Aorta (tissue), 5 donors: Measurements from ENCODE around the gene GAB1. TPM values are rescaled to one million over a fixed set of nuclear protein-coding genes. Genes with fewer than 3 reads are reported as not detected.
"Not testable (repeated sequence)": the region's sequence is repeated elsewhere in the genome, so short reads cannot be mapped to it uniquely, and the experiment has no call there.

Experiments
- ATAC-seq: fragments of 200-7000 bp; cut with Tn5 transposase; one replicate; pipeline ENCODE4 v1.9.1; 2022; ENCODE audit warnings: moderate library complexity; ENCODE audit not compliant: low FRiP score
- DNase-seq, 2 donors: peaks; one replicate each; pipeline ENCODE4 v3.0.0-alpha.2; 2020
- H3K27ac ChIP-seq, 2 donors: one replicate each; pipeline ENCODE4 v1.5.1; 2013; ENCODE audit warnings: low read length in 2 of 2, mild to moderate bottlenecking in 2 of 2, moderate library complexity in 2 of 2, control low read depth in 1 of 2, inconsistent platforms in 1 of 2, low read depth in 1 of 2
- H3K27me3 ChIP-seq, 2 donors: one replicate each; pipeline ENCODE4 v1.6.1; 2013; ENCODE audit warnings: control low read depth in 1 of 2, low read length in 1 of 2, mild to moderate bottlenecking in 1 of 2, moderate library complexity in 1 of 2; ENCODE audit not compliant: insufficient read depth in 2 of 2, control insufficient read depth in 1 of 2
- H3K36me3 ChIP-seq, 2 donors: one replicate each; pipeline ENCODE4 v1.6.1; 2013; ENCODE audit warnings: control low read depth in 1 of 2, low read length in 1 of 2, mild to moderate bottlenecking in 1 of 2; ENCODE audit not compliant: insufficient read depth in 2 of 2, control insufficient read depth in 1 of 2
- H3K4me1 ChIP-seq, 2 donors: one replicate each; pipeline ENCODE4 v1.6.1; 2013; ENCODE audit warnings: low read length in 2 of 2, control low read depth in 1 of 2, mild to moderate bottlenecking in 1 of 2, moderate library complexity in 1 of 2; ENCODE audit not compliant: insufficient read depth in 2 of 2, control insufficient read depth in 1 of 2
- H3K4me3 ChIP-seq, 2 donors: one replicate each; pipeline ENCODE4 v1.5.1; 2013; ENCODE audit warnings: low read length in 2 of 2, control low read depth in 1 of 2, mild to moderate bottlenecking in 1 of 2
- H3K9me3 ChIP-seq: one replicate; pipeline ENCODE4 v1.6.1; 2013; ENCODE audit warnings: mild to moderate bottlenecking, low read length; ENCODE audit not compliant: control insufficient read depth
- WGBS, 2 donors: extraction: QIAGEN DNeasy Blood & Tissue Kit; methylation state at CpG; one replicate each; pipeline ENCODE4 v1.1.7; 2013; 5-methylcytosine and 5-hydroxymethylcytosine counted together
- intact Hi-C, 2 donors: fragments of 100-400 bp; cut with DNase I; formaldehyde crosslinking; loops; one replicate each; pipeline versions ENCODE4 v1.14.2 to v1.15.0; 2022
- polyA plus RNA-seq, 2 donors: library from polyadenylated mRNA; stranded (reverse); fragments of 200-250 nt; gene quantifications; one replicate each; pipeline ENCODE4 v1.2.3, GENCODE V29; 2013
- total RNA-seq, 2 donors: library from RNA; stranded (reverse); fragmentation: NEBNext Ultra II Directional; extraction: Animal tissue kit (Norgen Biotek cat#: 25700); gene quantifications; one replicate each; pipeline ENCODE4 v1.2.1, GENCODE V29; 2021
- donor health status: healthy with polysubstance abuse.
- donor health status: Bipolar disorder and iron deficiency.
- donor health status: DM: no; HTN: no; CAD: no.
- donor health status: DM: no; HTN: no; CAD: no.
- donor health status: DM: yes; HTN: yes; CAD: no.

GAB1 gene
- total and polyA plus RNA-seq, 4 donors, result 10.5 to 107 (median 55.0) TPM

- H3K27me3 ChIP-seq, result no peaks in the 10 kb centered on the region
- no peaks in the 10 kb centered on the region for H3K36me3 ChIP-seq
- H3K4me3 ChIP-seq, result peak overlapping the region; percentile 16 to 34
- ATAC-seq (no peak), DNase-seq (no peak)
- WGBS, 2 donors, result 36 to 46% methylated on average over 3 of the region's 3 CpGs
- no peaks in the 10 kb centered on the region for H3K9me3 ChIP-seq
- H3K27ac ChIP-seq, result peak overlapping the region; percentile 36 to 78
- H3K4me1 ChIP-seq, result peaks cover 6 to 8% of the 10 kb centered on the region in 2 donors
- intact Hi-C loops, result no loop called here
These were observed 6.7 kb downstream of the GAB1 start for GRCh38 chr4:143343276-143343831.

DNA sequence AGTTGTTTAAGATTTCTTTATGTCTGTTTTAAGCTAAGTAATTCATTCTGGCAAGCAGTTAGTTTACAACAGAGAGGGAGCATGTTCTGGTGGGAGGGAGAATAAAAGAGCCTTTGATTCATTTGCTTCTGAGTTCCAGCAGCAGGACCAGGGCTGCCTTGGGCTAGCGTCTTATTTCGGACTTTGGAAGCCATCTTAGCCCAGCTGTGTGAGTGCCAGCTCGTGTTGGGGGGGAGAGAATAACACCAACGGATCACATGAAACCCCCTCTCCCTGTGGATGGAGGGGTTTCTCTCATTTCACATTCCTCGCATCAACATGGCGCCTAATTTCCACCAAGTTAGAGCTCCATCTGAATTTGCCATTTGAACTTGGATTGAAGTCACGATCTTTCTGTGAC lies 7.4 kb downstream of the GAB1 start:
- intact Hi-C loops, result no loop called here
- WGBS, 2 donors, result 31 to 36% methylated on average over 7 of the region's 7 CpGs
- DNase-seq (no peak), ATAC-seq (no peak)
- Histone ChIP-seq H3K36me3 (no peaks in the 10 kb centered on the region), H3K4me3 (no peak overlapping the region), H3K9me3 (no peaks in the 10 kb centered on the region), H3K27me3 (no peaks in the 10 kb centered on the region), H3K27ac (peak overlapping the region; percentile 60 to 93), H3K4me1 (peaks cover 6 to 8% of the 10 kb centered on the region in 2 donors)

DNA sequence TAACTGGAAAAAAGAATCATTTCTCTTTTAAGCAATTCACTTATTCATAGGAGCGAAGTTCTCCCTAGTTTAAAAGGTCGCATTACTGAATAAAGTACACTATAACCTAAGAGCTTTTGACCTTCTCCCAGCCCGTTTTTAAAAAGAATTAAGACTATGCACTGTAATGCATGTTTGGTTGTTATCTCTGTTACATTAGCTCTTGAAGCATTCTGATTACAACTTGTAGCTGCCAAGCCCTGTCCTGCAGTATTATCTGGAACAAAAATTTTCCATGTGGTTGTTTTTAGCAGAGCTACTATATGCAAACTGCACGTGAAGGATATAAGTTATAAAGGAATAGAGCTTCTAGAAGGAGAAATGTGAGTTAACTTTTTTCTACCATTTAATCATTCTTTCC lies 8.1 kb downstream of the GAB1 start:
- intact Hi-C loops, result no loop called here
- Histone ChIP-seq H3K4me1 (peaks cover 6% of the 10 kb centered on the region in 2 donors), H3K27ac (no peak overlapping the region), H3K4me3 (no peak overlapping the region), H3K9me3 (no peaks in the 10 kb centered on the region), H3K27me3 (no peaks in the 10 kb centered on the region), H3K36me3 (no peaks in the 10 kb centered on the region)
- 5 to 11% methylated on average over 4 of the region's 4 CpGs for WGBS, 2 donors
- ATAC-seq, result no peak
- no peak for DNase-seq

- ATAC-seq (no peak), DNase-seq (no peak)
- H3K27ac ChIP-seq, result no peak overlapping the region
- 5 to 8% methylated on average over 1 of the region's 1 CpG for WGBS, 2 donors
- no peaks in the 10 kb centered on the region for H3K9me3 ChIP-seq
- peak overlapping the region in 1 of 2 donors; percentile 64 for H3K4me3 ChIP-seq
- no peaks in the 10 kb centered on the region for H3K36me3 ChIP-seq
- peaks cover 4 to 6% of the 10 kb centered on the region in 2 donors for H3K4me1 ChIP-seq
- intact Hi-C loops, result no loop called here
- no peaks in the 10 kb centered on the region for H3K27me3 ChIP-seq
These were observed 8.7 kb downstream of the GAB1 start for GRCh38 chr4:143345356-143345755.

- Histone ChIP-seq H3K9me3 (no peaks in the 10 kb centered on the region), H3K27ac (peak overlapping the region; percentile 37 to 59), H3K4me1 (peaks cover 5 to 6% of the 10 kb centered on the region in 2 donors), H3K36me3 (no peaks in the 10 kb centered on the region), H3K4me3 (no peak overlapping the region), H3K27me3 (no peaks in the 10 kb centered on the region)
- 28 to 41% methylated on average over 2 of the region's 2 CpGs for WGBS, 2 donors
- intact Hi-C loops, result no loop called here
- DNase-seq (no peak), ATAC-seq (no peak)
These were observed 9.5 kb downstream of the GAB1 start for GRCh38 chr4:143346206-143346605.

- H3K4me3 ChIP-seq, result no peak overlapping the region
- WGBS, 2 donors, result 80 to 84% methylated on average over 2 of the region's 2 CpGs
- H3K27ac ChIP-seq, result peak overlapping the region in 1 of 2 donors; percentile 4
- no peaks in the 10 kb centered on the region for H3K36me3 ChIP-seq
- intact Hi-C loops, result no loop called here
- no peaks in the 10 kb centered on the region for H3K9me3 ChIP-seq
- H3K27me3 ChIP-seq, result no peaks in the 10 kb centered on the region
- peaks cover 6 to 19% of the 10 kb centered on the region in 2 donors for H3K4me1 ChIP-seq
- ATAC-seq (no peak), DNase-seq (no peak)
These were observed 10.9 kb downstream of the GAB1 start for GRCh38 chr4:143347484-143348111.

- WGBS, 2 donors, result 35 to 38% methylated on average over 7 of the region's 7 CpGs
- peaks cover 6 to 21% of the 10 kb centered on the region in 2 donors for H3K4me1 ChIP-seq
- H3K27ac ChIP-seq, result no peak overlapping the region
These were observed 11.8 kb downstream of the GAB1 start for GRCh38 chr4:143348233-143349077.

DNA sequence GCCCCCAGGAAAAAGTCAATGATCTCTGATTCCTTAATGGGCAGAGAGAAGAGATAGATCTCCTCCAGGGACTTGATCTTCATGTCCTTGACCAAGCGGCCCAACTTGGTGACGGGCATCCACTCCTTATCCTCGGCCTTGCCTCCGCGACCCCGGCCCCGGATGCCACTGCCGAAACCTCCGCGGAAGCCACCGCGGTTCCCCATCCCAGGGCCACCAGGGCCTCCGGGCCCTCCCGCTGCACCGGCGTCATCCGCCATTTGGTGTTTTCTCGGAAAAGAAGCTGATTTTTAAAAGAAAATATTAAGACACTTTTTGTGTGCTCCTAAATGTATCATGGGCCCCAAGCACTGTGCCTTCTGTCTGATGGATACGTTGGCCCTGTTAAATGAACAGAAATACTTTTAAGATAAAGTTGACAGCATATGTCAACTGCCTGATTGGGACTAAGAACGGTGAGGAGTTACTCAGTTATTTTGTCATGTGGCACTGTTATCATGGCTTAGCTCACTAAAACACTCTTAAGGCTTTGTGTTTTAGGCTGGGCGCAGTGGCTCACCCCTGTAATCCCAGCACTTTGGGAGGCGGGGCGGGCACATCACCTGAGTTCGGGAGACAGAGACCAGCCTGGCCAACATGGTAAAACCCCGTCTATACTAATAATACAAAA lies 13.3 kb downstream of the GAB1 start:
- not testable (repeated sequence) for H3K27me3 ChIP-seq, H3K9me3 ChIP-seq, H3K36me3 ChIP-seq, DNase-seq, ATAC-seq, H3K27ac ChIP-seq, H3K4me3 ChIP-seq
- intact Hi-C loops, result loop anchor here in 1 of 2 donors (5.0 kb wide), 1 partner anchor 47 kb away; no protein-coding TSS in a partner anchor
- WGBS, 2 donors, result 92% methylated on average over 25 of the region's 25 CpGs
- peaks cover 8 to 20% of the 10 kb centered on the region in 2 donors for H3K4me1 ChIP-seq

More at GRCh38 chr4:143348233-143349077, 11.8 kb downstream of the GAB1 start:
- no peak for ATAC-seq
- Histone ChIP-seq H3K27me3 (no peaks in the 10 kb centered on the region), H3K36me3 (no peaks in the 10 kb centered on the region), H3K9me3 (no peaks in the 10 kb centered on the region), H3K4me3 (no peak overlapping the region)
- intact Hi-C loops, result no loop called here
- DNase-seq, result no peak
